Osteocyte (in vitro differentiated cells): ENCODE data around the gene OR4E2. TPM values are rescaled to one million over a fixed set of nuclear protein-coding genes. Genes with fewer than 3 reads are reported as not detected.
A peak's percentile ranks its signal among the peaks of the same experiment; 100 is the strongest.

ENCODE experiments used
- DNase-seq: peaks from one replicate; pipeline ENCODE4 v3.0.0; 2021; ENCODE audit warnings: mixed read lengths; ENCODE audit not compliant: unreplicated experiment; ENCODE audit errors: extremely low spot score
- H3K27ac Mint-ChIP-seq: one replicate; pipeline ENCODE4 v1.8.0; 2021; ENCODE audit warnings: mild to moderate bottlenecking, mixed read lengths; ENCODE audit not compliant: unreplicated experiment
- H3K27me3 Mint-ChIP-seq: one replicate; pipeline ENCODE4 v1.8.0; 2021; ENCODE audit warnings: mixed read lengths; ENCODE audit not compliant: unreplicated experiment
- H3K36me3 Mint-ChIP-seq: one replicate; pipeline ENCODE4 v1.8.0; 2021; ENCODE audit warnings: mixed read lengths; ENCODE audit not compliant: unreplicated experiment
- H3K4me1 Mint-ChIP-seq: one replicate; pipeline ENCODE4 v1.8.0; 2021; ENCODE audit warnings: mixed read lengths; ENCODE audit not compliant: unreplicated experiment
- H3K4me3 Mint-ChIP-seq: one replicate; pipeline ENCODE4 v1.8.0; 2021; ENCODE audit warnings: mild to moderate bottlenecking, moderate library complexity, mixed read lengths; ENCODE audit not compliant: unreplicated experiment
- H3K9me3 Mint-ChIP-seq: one replicate; pipeline ENCODE4 v1.8.0; 2021; ENCODE audit warnings: mixed read lengths; ENCODE audit not compliant: unreplicated experiment
- total RNA-seq: library from RNA; stranded (reverse); gene quantifications from 2 replicates; pipeline ENCODE4 v1.2.1, GENCODE V29; 2021
- TF ChIP-seq, protein P1 (sequence below): fragments of 200-600 bp; sonication (generic); IDR thresholded peaks from 2 replicates; pipeline ENCODE4 v1.5.0; 2021; ENCODE audit warnings: antibody characterized with exemption, mild to moderate bottlenecking, moderate library complexity

Gene OR4E2
- total RNA-seq, 1 donor from 2014 or later, result not detected

DNA sequence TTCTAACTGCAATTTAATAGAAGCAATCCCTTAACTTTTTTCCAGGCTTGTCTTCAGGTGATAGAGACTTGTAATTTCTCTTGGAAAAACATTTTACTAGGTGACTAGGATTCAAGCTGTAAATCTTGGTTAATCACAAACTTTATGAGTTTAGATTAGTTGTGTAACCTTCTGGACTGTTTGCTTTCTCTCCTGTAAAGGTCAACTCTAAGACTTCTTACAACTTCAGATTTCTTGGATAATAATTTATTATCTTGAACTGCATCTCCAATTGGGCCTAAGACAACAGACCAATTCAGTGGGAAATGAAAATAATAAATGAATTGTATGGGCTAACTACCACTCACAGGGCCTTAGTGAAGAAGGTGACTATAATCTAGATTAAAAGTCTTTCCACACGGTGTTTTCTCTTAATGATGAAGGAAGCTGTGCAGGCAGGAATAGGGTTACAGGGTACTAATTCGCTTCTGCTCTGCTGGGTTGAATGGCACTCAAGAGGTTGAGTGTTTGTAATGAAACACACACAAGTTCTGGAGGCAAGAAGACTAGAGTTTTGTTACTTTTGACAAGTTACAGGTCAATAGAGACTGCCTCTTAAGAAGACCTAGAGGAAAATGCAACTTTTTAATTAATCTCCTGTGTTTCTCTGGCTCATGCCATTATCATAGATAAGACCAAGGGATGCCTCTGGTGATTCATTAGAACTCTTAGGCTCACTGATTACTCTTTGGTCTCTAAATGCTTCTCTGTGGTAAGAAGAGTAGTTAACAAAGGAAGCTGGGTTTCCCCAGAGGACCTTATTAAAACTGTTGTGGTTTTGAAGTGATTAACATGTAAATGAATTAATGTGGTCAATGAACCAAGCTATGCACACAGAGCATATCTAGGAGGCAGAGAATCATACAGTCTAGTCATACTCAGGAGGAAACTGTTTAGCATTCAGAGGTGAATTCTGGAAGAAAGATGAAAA lies 50.0 kb downstream of the OR4E2 start:
- no peak for DNase-seq
- Mint-ChIP-seq H3K27me3 (peaks cover 26% of the 10 kb centered on the region), H3K36me3 (no peaks in the 10 kb centered on the region), H3K4me3 (no peak overlapping the region), H3K4me1 (no peaks in the 10 kb centered on the region), H3K27ac (no peak overlapping the region), H3K9me3 (no peaks in the 10 kb centered on the region)
- TF ChIP-seq, protein P1, sequence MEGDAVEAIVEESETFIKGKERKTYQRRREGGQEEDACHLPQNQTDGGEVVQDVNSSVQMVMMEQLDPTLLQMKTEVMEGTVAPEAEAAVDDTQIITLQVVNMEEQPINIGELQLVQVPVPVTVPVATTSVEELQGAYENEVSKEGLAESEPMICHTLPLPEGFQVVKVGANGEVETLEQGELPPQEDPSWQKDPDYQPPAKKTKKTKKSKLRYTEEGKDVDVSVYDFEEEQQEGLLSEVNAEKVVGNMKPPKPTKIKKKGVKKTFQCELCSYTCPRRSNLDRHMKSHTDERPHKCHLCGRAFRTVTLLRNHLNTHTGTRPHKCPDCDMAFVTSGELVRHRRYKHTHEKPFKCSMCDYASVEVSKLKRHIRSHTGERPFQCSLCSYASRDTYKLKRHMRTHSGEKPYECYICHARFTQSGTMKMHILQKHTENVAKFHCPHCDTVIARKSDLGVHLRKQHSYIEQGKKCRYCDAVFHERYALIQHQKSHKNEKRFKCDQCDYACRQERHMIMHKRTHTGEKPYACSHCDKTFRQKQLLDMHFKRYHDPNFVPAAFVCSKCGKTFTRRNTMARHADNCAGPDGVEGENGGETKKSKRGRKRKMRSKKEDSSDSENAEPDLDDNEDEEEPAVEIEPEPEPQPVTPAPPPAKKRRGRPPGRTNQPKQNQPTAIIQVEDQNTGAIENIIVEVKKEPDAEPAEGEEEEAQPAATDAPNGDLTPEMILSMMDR, result no peak

DNA sequence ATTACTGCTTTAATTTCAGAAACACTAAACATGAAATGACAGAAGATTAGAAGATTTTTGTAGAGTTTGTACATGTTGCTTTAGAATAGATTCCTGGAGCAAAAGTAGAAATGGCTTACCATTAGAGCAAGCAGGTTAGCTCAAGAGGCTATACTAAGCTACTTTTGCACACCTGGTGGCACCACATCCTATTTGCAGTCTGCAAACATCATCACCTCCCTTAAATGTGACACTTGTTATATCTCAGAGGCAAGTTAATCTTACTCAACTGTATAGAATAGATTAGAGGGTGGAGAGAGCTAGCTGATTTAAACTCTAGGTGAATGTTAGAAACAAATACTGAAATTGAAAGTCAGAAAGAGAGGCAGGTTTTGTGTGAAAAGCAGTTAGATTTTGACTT lies 50.7 kb downstream of the OR4E2 start:
- no peak overlapping the region for H3K27ac Mint-ChIP-seq

DNA sequence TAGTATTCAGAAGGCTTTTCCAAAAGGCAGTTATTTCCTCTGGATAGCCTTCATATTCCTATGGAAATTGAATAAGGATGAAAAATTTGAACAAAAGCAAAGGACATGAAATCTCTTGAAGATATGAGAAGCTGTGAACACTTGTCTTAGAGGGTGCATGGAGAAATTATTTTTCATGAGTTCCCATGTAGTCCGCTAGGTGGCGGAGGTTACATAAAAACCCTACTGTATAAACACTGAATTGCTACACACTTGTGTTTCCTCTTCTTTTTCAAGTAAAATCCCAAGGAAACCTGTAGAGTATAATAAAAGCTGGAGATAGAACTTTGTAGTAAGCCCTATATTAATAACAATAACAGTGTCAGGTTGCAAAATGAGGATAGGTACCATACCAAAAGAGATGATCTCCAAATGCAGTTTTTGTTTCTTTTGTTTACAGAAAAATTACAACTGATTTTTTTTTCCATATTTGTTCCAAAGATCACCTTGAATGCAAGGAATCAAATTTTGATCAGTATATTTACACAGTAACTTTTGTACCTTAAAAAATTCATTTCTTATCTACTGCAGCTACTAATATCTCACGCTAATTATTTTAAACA lies 57.8 kb downstream of the OR4E2 start:
- TF ChIP-seq, protein P1, result peak; percentile 76
- DNase-seq, result no peak
- H3K27me3 Mint-ChIP-seq, result peaks cover 26% of the 10 kb centered on the region
- no peak overlapping the region for H3K27ac Mint-ChIP-seq
- no peak overlapping the region for H3K4me3 Mint-ChIP-seq
- no peaks in the 10 kb centered on the region for H3K36me3 Mint-ChIP-seq
- H3K9me3 Mint-ChIP-seq, result no peaks in the 10 kb centered on the region
- no peaks in the 10 kb centered on the region for H3K4me1 Mint-ChIP-seq

More for the DNA sequence above, 50.7 kb downstream of the OR4E2 start:
- Mint-ChIP-seq H3K4me3 (no peak overlapping the region), H3K36me3 (no peaks in the 10 kb centered on the region), H3K27me3 (peaks cover 31% of the 10 kb centered on the region), H3K4me1 (no peaks in the 10 kb centered on the region), H3K9me3 (no peaks in the 10 kb centered on the region)
- DNase-seq, result no peak
- TF ChIP-seq, protein P1, result no peak

DNA sequence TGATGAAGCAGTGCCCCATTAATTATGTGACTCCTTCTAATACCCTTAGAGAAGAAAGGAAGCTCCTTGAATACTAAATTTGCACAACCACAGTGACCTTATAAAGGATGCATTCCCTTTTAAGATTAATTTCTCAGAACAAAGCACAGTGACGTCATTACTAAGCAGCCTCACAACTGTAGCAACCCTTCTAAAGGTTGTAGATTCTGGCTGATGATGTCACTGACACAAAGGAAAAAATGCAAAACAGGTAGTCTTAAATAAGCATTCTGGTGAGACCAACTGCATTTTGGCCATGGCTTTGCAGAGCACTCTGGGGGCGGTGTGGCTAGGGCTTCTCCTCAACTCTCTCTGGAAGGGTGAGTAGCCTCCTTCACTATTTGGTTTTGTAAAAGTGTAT lies 58.4 kb downstream of the OR4E2 start:
- Mint-ChIP-seq H3K36me3 (no peaks in the 10 kb centered on the region), H3K4me3 (no peak overlapping the region), H3K27me3 (peaks cover 25% of the 10 kb centered on the region), H3K9me3 (no peaks in the 10 kb centered on the region), H3K27ac (no peak overlapping the region), H3K4me1 (no peaks in the 10 kb centered on the region)
- DNase-seq, result no peak
- TF ChIP-seq, protein P1, result no peak

DNA sequence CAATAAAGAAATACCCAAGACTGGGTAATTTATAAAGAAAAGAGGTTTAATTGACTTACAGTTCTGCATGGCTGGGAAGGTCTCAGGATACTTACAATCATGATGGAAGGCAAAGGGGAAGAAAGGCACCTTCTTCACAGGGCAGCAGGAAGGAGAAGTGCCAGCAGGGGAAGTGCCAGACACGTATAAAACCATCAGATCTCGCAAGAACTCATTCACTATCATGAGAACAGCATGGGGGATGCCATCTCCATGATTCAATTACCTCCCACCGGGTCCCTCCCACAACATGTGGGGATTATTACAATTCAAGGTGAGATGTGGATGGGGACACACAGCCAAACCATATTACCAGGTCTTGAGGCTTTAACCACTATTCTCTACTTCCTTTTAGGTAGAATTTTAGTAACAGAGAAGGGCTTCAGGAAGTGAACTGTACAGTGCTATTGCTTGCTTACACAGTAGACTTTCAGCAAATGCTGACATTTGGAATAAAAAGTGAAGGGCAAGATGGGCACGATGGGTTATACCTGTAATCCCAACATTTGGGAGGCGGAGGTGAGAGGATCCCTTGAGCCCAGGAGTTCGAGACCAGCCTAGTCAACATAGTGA lies 60.8 kb downstream of the OR4E2 start:
- no peak overlapping the region for H3K4me3 Mint-ChIP-seq
- no peaks in the 10 kb centered on the region for H3K4me1 Mint-ChIP-seq
- H3K27me3 Mint-ChIP-seq, result peaks cover 28% of the 10 kb centered on the region
- H3K9me3 Mint-ChIP-seq, result no peaks in the 10 kb centered on the region
- DNase-seq, result no peak
- no peak overlapping the region for H3K27ac Mint-ChIP-seq
- no peaks in the 10 kb centered on the region for H3K36me3 Mint-ChIP-seq
- TF ChIP-seq, protein P1, result no peak
